IPS-18a (cell line): ENCODE measurements around the gene ADGRB3.
"Not testable (repeated sequence)": the region's sequence is repeated elsewhere in the genome, so short reads cannot be mapped to it uniquely, and the experiment has no call there.

Source experiments
- H3K27ac ChIP-seq: one replicate; pipeline ENCODE4 v1.5.1; 2013; ENCODE audit warnings: low read length
- H3K27me3 ChIP-seq: one replicate; pipeline ENCODE4 v1.6.1; 2013; ENCODE audit warnings: mild to moderate bottlenecking, low read length; ENCODE audit not compliant: control insufficient read depth, insufficient read depth
- H3K36me3 ChIP-seq: one replicate; pipeline ENCODE4 v1.6.1; 2013; ENCODE audit warnings: low read depth, low read length; ENCODE audit not compliant: control insufficient read depth
- H3K4me1 ChIP-seq: one replicate; pipeline ENCODE4 v1.6.1; 2013; ENCODE audit warnings: low read depth, low read length; ENCODE audit not compliant: control insufficient read depth
- H3K4me3 ChIP-seq: one replicate; pipeline ENCODE4 v1.5.1; 2013; ENCODE audit warnings: low read length
- H3K9ac ChIP-seq: one replicate; pipeline ENCODE4 v1.6.1; 2013; ENCODE audit warnings: mild to moderate bottlenecking, low read length, moderate library complexity
- H3K9me3 ChIP-seq: one replicate; pipeline ENCODE4 v1.6.1; 2013; ENCODE audit warnings: low read depth, low read length; ENCODE audit not compliant: control insufficient read depth

ADGRB3 gene

DNA sequence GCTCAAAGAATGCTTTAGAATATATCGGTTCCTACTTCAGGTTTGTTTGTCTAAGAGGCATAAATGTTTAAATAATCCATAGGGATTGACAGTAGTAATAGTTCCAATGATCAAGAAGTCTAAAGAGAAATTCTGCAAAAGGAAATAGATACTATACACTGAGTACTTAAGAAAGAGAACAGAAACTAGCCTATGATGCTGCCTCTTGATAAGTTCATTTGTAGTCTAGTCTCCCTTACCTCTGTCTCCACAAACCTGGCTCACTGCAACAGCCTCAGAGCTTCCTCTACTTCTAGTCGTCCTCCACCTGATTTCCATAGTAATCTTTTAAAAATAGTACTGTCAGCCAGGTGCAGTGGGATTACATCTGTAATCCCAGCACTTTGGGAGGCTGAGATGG lies 650.0 kb downstream of the ADGRB3 start:
- no peak overlapping the region for H3K27ac ChIP-seq
- peaks cover 5% of the 10 kb centered on the region for H3K4me1 ChIP-seq
- H3K36me3 ChIP-seq, result no peaks in the 10 kb centered on the region
- no peak overlapping the region for H3K9ac ChIP-seq
- H3K9me3 ChIP-seq, result no peaks in the 10 kb centered on the region
- no peak overlapping the region for H3K4me3 ChIP-seq
- no peaks in the 10 kb centered on the region for H3K27me3 ChIP-seq

DNA sequence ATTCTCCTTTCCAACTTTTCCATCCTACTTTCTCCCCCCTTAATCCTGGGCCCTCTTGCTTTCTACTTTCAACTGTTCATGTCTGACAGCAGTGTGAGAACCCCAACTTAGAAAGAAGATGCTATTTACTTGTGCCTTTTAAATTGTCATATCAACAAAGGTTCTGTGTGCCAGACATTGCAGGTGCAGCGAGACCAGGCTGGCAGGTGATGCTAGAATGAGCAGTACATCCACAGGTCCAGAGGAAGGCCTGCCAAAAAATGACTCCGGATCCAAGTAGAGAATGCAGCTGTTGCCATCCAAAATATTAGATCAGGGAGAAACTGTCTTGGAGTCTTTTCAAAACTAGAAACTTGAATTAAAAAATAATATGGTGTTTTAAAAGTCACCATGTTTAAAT lies 651.2 kb downstream of the ADGRB3 start:
- H3K4me1 ChIP-seq, result peaks cover 5% of the 10 kb centered on the region
- no peaks in the 10 kb centered on the region for H3K27me3 ChIP-seq
- no peaks in the 10 kb centered on the region for H3K9me3 ChIP-seq
- no peaks in the 10 kb centered on the region for H3K36me3 ChIP-seq
- H3K9ac ChIP-seq, result no peak overlapping the region
- H3K27ac ChIP-seq, result no peak overlapping the region
- H3K4me3 ChIP-seq, result no peak overlapping the region

DNA sequence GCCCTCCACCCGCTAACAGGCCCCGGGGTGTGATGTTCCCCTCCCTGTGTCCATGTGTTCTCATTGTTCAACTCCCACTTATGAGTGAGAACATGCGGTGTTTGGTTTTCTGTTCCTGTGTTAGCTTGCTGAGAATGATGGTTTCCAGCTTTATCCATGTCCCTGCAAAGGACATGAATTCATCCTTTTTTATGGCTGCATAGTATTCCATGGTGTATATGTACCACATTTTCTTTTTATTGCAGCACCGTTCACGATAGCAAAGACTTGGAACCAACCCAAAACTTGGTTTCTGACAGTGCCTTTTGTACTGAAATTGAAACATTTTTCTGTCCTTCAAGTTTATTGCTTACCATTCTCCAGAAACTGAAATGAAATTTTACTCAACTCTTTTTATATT lies 653.1 kb downstream of the ADGRB3 start:
- not testable (repeated sequence) for H3K36me3 ChIP-seq, H3K4me1 ChIP-seq, H3K9ac ChIP-seq, H3K27me3 ChIP-seq, H3K4me3 ChIP-seq, H3K9me3 ChIP-seq, H3K27ac ChIP-seq

DNA sequence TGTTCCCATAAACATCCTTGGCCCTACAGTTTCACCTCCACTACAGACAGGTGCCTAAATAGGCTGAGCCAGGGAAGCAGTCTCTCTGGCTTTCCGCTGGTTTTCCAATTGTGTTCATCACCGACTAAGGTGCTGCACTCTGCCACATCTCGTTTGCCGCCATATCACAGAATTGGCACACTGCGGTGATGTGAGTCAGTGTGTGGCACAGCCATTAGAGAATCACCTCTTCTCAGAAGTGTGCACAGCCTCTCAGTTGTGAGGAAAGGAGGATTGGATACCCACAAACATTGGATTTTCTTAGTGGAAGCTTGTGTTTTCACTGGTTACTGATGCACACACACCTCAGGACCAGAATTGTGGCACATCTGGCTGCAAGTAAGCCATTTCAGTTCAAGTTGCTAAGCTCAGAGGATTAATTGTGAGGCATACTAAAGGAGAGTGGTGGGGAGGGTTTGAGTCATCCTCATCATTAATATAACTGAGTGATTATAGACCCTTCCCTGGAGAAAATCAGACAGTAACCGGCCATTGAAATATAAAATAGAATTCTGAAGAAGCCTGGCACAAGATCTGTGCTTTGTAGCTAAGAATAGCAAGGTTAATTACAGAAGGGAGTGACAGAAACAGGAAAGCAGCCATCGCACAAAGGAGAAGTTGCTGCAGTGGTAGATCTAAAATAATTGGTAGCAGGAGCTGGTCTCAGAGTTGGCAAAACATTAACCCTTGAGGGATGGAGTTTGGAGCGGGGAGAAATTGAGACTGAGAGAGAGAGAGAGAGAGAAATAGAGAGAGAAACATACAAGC lies 654.8 kb downstream of the ADGRB3 start:
- Histone ChIP-seq H3K9me3 (no peaks in the 10 kb centered on the region), H3K4me3 (no peak overlapping the region), H3K27ac (no peak overlapping the region), H3K27me3 (no peaks in the 10 kb centered on the region), H3K4me1 (no peaks in the 10 kb centered on the region), H3K9ac (no peak overlapping the region), H3K36me3 (no peaks in the 10 kb centered on the region)

DNA sequence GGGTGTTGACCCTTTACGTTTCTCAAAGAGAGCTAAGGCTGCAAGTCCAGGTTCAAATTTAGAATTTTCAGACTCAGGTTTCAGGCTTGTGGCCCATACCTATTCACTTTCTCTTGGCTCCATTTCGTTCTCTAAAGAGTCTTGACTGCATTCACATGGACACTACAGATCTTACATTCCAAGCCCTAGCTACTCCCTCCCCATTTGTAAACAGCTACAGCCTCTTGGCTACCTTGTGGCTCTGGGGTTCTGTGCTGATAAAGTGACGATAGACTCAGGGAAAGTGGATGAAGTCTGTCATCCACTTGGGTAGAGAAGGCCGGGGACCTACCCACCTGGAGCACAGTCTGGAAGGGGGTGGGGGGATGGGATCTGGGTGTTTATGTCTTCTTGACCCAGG lies 658.4 kb downstream of the ADGRB3 start:
- H3K36me3 ChIP-seq, result no peaks in the 10 kb centered on the region
- no peaks in the 10 kb centered on the region for H3K9me3 ChIP-seq

DNA sequence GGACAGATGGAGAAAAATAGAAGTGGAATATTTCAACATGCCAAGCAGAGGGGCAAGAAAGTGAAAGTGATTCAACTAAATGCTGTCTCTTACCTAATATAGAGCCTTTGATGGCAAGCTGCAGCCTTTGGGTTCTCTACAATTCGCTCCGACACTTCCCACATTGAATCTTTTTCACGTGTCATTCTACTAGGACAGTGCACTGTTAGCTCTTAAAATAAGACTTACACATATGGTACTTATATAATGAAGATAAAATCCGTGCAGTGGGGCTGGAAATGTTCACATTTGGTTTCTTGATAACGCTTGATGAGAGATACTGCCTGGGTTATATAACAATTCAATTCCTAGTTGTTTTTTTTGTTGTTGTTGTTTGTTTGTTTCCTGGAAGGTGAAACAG lies 659.3 kb downstream of the ADGRB3 start:
- Histone ChIP-seq H3K27me3 (no peaks in the 10 kb centered on the region), H3K27ac (no peak overlapping the region), H3K9ac (no peak overlapping the region), H3K9me3 (no peaks in the 10 kb centered on the region), H3K36me3 (no peaks in the 10 kb centered on the region), H3K4me3 (no peak overlapping the region), H3K4me1 (no peaks in the 10 kb centered on the region)

More for the DNA sequence above, 658.4 kb downstream of the ADGRB3 start:
- Histone ChIP-seq H3K4me3 (no peak overlapping the region), H3K27me3 (no peaks in the 10 kb centered on the region), H3K9ac (no peak overlapping the region), H3K4me1 (no peaks in the 10 kb centered on the region), H3K27ac (no peak overlapping the region)

DNA sequence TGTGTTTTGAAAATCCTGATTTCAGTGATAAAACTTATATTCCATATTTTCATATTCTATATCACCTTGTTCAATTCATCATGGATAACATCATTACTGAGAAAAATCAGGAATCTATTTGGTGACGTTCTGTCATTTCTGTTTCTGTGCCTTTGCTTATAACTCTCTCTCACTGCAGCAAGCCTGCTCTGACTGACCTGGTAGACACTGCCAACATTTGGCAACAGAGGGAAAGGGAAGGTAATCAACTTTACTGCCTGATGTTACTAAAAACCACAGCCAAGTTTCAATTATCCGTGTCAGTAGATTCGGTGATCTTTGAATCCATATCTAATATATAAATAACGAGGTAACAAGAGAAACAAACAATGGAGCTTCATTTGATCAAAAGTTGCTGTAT lies 659.8 kb downstream of the ADGRB3 start:
- Histone ChIP-seq H3K36me3 (no peaks in the 10 kb centered on the region), H3K9me3 (no peaks in the 10 kb centered on the region), H3K27ac (no peak overlapping the region), H3K9ac (no peak overlapping the region), H3K27me3 (no peaks in the 10 kb centered on the region), H3K4me1 (no peaks in the 10 kb centered on the region), H3K4me3 (no peak overlapping the region)

DNA sequence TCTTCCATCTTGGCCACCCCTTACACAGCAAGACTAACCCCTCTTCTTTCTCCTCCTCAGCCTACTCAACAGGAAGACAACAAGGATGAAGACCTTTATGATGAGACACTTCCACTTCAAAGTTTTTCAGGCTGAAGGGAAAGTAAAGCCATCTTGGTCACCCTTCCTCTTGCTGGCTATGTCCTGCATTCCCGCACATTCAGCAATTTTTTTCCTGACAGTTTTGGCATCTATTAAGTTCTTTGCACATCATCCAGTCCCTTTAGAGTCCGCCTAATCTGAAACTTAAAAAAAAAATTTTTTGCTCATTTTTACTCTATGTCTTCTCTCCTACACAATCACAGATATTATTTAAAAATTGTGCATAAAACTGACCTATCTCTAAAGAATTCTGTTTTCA lies 668.3 kb downstream of the ADGRB3 start:
- Histone ChIP-seq H3K27me3 (no peaks in the 10 kb centered on the region), H3K27ac (no peak overlapping the region), H3K9me3 (no peaks in the 10 kb centered on the region), H3K4me3 (no peak overlapping the region), H3K4me1 (no peaks in the 10 kb centered on the region), H3K9ac (no peak overlapping the region), H3K36me3 (no peaks in the 10 kb centered on the region)

DNA sequence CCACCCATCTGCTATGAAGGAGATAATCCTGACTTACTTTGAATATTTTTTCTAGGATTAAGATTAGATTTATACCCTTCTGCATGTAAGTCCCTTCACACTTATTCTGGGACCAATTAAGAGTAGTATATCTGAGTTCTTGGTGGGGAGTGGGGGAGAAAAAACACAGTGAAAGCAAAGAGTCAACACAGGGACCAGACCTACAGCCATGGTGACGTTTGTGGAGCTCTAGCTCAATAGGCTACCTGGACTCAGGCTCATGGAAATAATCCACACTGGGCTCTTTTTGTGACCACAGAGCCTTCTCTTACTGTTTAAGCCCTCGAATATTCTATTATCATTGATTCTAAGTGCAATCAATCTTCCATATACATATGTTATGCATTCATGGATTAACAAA lies 670.4 kb downstream of the ADGRB3 start:
- no peaks in the 10 kb centered on the region for H3K36me3 ChIP-seq
- no peak overlapping the region for H3K27ac ChIP-seq
- H3K4me3 ChIP-seq, result no peak overlapping the region
- H3K27me3 ChIP-seq, result no peaks in the 10 kb centered on the region
- no peaks in the 10 kb centered on the region for H3K4me1 ChIP-seq
- H3K9ac ChIP-seq, result no peak overlapping the region
- no peaks in the 10 kb centered on the region for H3K9me3 ChIP-seq

DNA sequence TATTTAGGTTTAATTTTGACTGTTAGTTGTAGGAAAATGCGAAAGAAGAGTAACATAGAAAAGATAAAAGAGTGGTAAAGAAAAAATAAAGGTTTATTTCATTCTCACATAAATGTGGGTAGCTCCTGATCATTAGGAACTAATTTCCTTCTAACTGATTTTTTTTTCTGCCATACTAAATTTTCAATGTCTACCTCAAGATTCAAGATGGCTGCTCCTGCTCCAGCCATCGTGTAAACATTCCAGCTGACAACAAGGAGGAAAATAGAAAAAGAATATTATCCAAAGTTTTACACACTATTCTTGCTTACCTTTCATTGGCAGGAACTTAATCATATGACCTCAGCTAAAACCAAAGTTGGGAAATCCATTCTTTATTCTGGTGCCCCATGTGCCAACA lies 673.5 kb downstream of the ADGRB3 start:
- Histone ChIP-seq H3K36me3 (no peaks in the 10 kb centered on the region), H3K27ac (no peak overlapping the region), H3K9me3 (no peaks in the 10 kb centered on the region), H3K9ac (no peak overlapping the region), H3K4me1 (no peaks in the 10 kb centered on the region), H3K27me3 (no peaks in the 10 kb centered on the region), H3K4me3 (no peak overlapping the region)

DNA sequence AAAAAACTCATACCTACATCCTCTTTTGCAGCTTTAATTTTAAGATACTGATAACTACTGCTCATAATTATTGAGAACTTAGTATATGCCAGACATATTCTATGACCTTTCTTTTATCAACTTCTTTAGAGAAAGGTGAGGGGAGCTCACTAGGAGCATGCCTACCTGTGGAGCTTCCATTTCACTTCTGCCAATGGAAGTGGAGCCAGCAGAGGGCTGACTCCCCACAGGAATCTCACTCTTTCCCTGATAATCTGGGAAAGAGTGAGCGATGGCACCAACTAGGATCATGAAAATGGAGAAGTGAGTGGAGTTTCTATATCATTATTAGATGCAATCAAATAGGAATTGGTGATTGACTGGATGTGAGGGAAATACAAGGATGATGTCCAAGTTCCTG lies 676.8 kb downstream of the ADGRB3 start:
- H3K4me3 ChIP-seq, result no peak overlapping the region
- H3K9me3 ChIP-seq, result no peaks in the 10 kb centered on the region
- no peak overlapping the region for H3K27ac ChIP-seq

DNA sequence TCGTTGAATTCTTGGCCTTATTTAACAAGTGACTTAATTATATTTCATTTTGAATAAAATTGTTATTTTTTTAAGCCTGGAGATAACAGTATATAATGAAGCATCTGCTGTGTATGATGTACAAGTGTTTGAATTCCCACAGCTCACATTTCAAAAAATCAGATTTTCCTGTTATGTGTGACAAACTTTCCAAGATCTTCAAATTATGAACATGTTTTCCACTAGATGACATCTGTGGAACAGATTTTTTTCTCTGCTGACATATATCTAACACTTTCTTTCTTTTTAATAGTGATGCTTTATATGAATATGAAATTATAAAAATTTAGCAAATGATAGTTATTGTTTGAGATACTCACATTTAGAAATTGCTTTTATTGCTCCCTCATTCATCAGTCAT lies 678.9 kb downstream of the ADGRB3 start:
- Histone ChIP-seq H3K27me3 (no peaks in the 10 kb centered on the region), H3K4me1 (no peaks in the 10 kb centered on the region), H3K9ac (no peak overlapping the region), H3K27ac (no peak overlapping the region), H3K4me3 (no peak overlapping the region), H3K36me3 (no peaks in the 10 kb centered on the region), H3K9me3 (no peaks in the 10 kb centered on the region)

More for the DNA sequence above, 676.8 kb downstream of the ADGRB3 start:
- Histone ChIP-seq H3K4me1 (no peaks in the 10 kb centered on the region), H3K9ac (no peak overlapping the region), H3K36me3 (no peaks in the 10 kb centered on the region), H3K27me3 (no peaks in the 10 kb centered on the region)
